ENCODE measurements around the gene ST3GAL3. TPM values are rescaled to one million over a fixed set of nuclear protein-coding genes. Genes with fewer than 3 reads are reported as not detected.

ST3GAL3 gene
- total and polyA plus RNA-seq, 8 donors = 1.6 to 68.3 (median 6.7) TPM

GRCh38 chr1:43958351-43959255, 251.3 kb downstream of the ST3GAL3 start:
- Histone ChIP-seq H3K27me3 (no peaks in the 10 kb centered on the region), H3K4me3 (no peak overlapping the region), H3K27ac (no peak overlapping the region), H3K4me1 (peaks cover 0 to 3% (median 0%) of the 10 kb centered on the region in 4 donors), H3K36me3 (peaks cover 32 to 84% (median 76%) of the 10 kb centered on the region in 4 donors), H3K9me3 (no peaks in the 10 kb centered on the region)
- WGBS, 5 donors = 87 to 94% (median 92%) methylated on average over 9 of the region's 9 CpGs
- intact Hi-C loops (cut with DNase I; ENCODE audit: low total_unique reads) = no loop called here
- no peak for DNase-seq
- TF ChIP-seq POLR2AphosphoS5 (IDR thresholded peaks at IDR 0.05) = no peak
- no peak for TF ChIP-seq EP300 (IDR thresholded peaks at IDR 0.05)
- no peak for TF ChIP-seq POLR2A (IDR thresholded peaks at IDR 0.05)
- no peak for TF ChIP-seq CTCF (IDR thresholded peaks at IDR 0.05)

DNA sequence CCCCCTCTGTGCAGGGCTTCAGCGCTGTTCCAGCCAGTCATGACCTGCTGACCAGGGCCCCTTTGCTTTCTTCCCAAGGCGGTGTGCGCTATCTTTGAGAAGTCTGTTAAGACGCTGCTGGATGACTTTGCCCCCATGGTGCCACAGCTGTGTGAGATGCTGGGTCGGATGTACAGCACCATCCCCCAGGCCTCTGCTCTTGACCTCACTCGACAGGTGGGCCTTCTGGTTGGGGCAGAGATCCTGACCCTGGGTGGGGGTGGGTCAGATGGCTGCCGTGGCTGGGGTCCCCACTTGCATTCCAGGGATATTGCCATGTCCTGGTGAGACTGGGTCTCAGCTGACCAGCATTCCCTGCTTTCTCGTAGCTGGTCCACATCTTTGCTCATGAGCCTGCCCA, 253.5 kb downstream of the ST3GAL3 start:
- Histone ChIP-seq H3K4me3 (no peak overlapping the region), H3K27me3 (no peaks in the 10 kb centered on the region), H3K9me3 (no peaks in the 10 kb centered on the region), H3K36me3 (peaks cover 37 to 91% (median 90%) of the 10 kb centered on the region in 4 donors), H3K4me1 (no peaks in the 10 kb centered on the region), H3K27ac (no peak overlapping the region)
- TF ChIP-seq EP300 (IDR thresholded peaks at IDR 0.05) = no peak
- TF ChIP-seq POLR2AphosphoS5 (IDR thresholded peaks at IDR 0.05) = no peak
- no peak for TF ChIP-seq POLR2A (IDR thresholded peaks at IDR 0.05)
- no peak for TF ChIP-seq CTCF (IDR thresholded peaks at IDR 0.05)
- DNase-seq = no peak
- intact Hi-C loops (cut with DNase I; ENCODE audit: low total_unique reads) = no loop called here
- 78 to 95% (median 92%) methylated on average over 3 to 8 of the region's 8 CpGs for WGBS, 5 donors

DNA sequence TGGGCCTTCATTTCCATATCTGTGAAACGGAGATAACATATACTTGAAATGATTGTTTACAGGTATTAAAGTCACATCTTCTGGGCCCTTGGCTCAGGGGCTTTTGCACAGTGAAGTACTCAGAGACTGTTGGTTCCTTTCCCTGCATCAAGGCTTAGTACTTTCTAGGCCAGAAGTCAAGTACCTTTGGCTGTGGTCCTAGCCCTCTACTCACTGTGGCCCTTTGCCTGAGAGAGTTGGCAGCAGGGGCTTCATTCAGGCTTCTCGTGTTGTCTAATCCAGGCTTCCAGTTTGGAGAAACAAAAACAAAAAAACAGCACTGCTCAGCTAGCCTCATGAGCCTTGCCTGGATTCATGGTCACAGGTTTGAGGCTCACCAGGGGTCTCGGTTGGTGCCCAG, 254.4 kb downstream of the ST3GAL3 start:
- intact Hi-C loops (cut with DNase I; ENCODE audit: low total_unique reads) = no loop called here
- peaks cover 37 to 93% (median 91%) of the 10 kb centered on the region in 4 donors for H3K36me3 ChIP-seq

GRCh38 chr1:43962324-43962723, 255.0 kb downstream of the ST3GAL3 start:
- Histone ChIP-seq H3K4me3 (no peak overlapping the region), H3K27ac (no peak overlapping the region), H3K4me1 (no peaks in the 10 kb centered on the region), H3K36me3 (peaks cover 37 to 93% (median 91%) of the 10 kb centered on the region in 4 donors), H3K9me3 (no peaks in the 10 kb centered on the region), H3K27me3 (no peaks in the 10 kb centered on the region)
- DNase-seq = no peak
- WGBS, 5 donors = 86 to 95% (median 92%) methylated on average over 2 of the region's 2 CpGs
- TF ChIP-seq EP300 (IDR thresholded peaks at IDR 0.05) (no peak), POLR2AphosphoS5 (IDR thresholded peaks at IDR 0.05) (no peak), CTCF (IDR thresholded peaks at IDR 0.05) (no peak), POLR2A (IDR thresholded peaks at IDR 0.05) (no peak)
- intact Hi-C loops (cut with DNase I; ENCODE audit: low total_unique reads) = no loop called here

More for the DNA sequence above, 254.4 kb downstream of the ST3GAL3 start:
- H3K4me3 ChIP-seq = no peak overlapping the region
- TF ChIP-seq EP300 (IDR thresholded peaks at IDR 0.05) (no peak), CTCF (IDR thresholded peaks at IDR 0.05) (no peak), POLR2AphosphoS5 (IDR thresholded peaks at IDR 0.05) (no peak), POLR2A (IDR thresholded peaks at IDR 0.05) (no peak)
- H3K9me3 ChIP-seq = no peaks in the 10 kb centered on the region
- no peak overlapping the region for H3K27ac ChIP-seq
- WGBS, 5 donors = 73 to 93% (median 87%) methylated on average over 3 of the region's 3 CpGs
- H3K27me3 ChIP-seq = no peaks in the 10 kb centered on the region
- H3K4me1 ChIP-seq = no peaks in the 10 kb centered on the region
- no peak for DNase-seq
